HepG2 (cell line): ENCODE data around the gene NEURL3. TPM values are rescaled to one million over a fixed set of nuclear protein-coding genes. Genes with fewer than 3 reads are reported as not detected.
A peak's percentile ranks its signal among the peaks of the same experiment; 100 is the strongest.

Source experiments
- HOXA9 ChIP-seq: sonication (generic); formaldehyde crosslinking; IDR thresholded peaks from 2 replicates; pipeline ENCODE4 v1.8.1; 2022; ENCODE audit warnings: missing genetic modification reagents, mild to moderate bottlenecking, moderate library complexity, borderline replicate concordance
- NR0B2 ChIP-seq: sonication (generic); formaldehyde crosslinking; IDR thresholded peaks from 2 replicates; pipeline ENCODE4 v1.4.0; 2020; ENCODE audit warnings: mild to moderate bottlenecking, missing genetic modification reagents
- YEATS2 ChIP-seq: sonication (generic); formaldehyde crosslinking; IDR thresholded peaks from 2 replicates; pipeline ENCODE4 v1.4.0; 2020; ENCODE audit warnings: missing genetic modification reagents, borderline replicate concordance
- ZBED4 ChIP-seq: sonication (generic); formaldehyde crosslinking; IDR thresholded peaks from 2 replicates; pipeline ENCODE4 v1.4.0; 2020; ENCODE audit warnings: missing genetic modification reagents, borderline replicate concordance
- ZNF138 ChIP-seq: sonication (generic); formaldehyde crosslinking; IDR thresholded peaks from 2 replicates; pipeline ENCODE4 v1.5.0; 2020; ENCODE audit warnings: mild to moderate bottlenecking, low read depth, missing genetic modification reagents
- polyA plus RNA-seq, 8 experiments: library from polyadenylated mRNA; depleted of rRNA in 3 of 8; stranded (reverse) in 7 of 8; unstranded in 1 of 8; fragments of >200 nt; fragmentation: Illumina TruSeq in 4 of 8; extraction: Trizol in 4 of 8; gene quantifications; 2 replicates each; pipeline versions ENCODE4 v1.2.1 to v1.2.3, GENCODE V29; 2011 to 2016; ENCODE audit warnings: low read depth in 4 of 8, missing spikeins in 1 of 8, mixed read lengths in 1 of 8; ENCODE audit not compliant: insufficient read depth in 1 of 8
- total RNA-seq, 5 experiments: library from RNA; depleted of rRNA; stranded (reverse); fragments of >200 nt; fragmentation: Illumina TruSeq; extraction: Trizol; gene quantifications; 2 replicates each; pipeline ENCODE4 v1.2.3, GENCODE V29; 2016; ENCODE audit warnings: low read depth in 1 of 5
- TF ChIP-seq, protein P1 (sequence below): sonication (generic); formaldehyde crosslinking; IDR thresholded peaks from 2 replicates; pipeline ENCODE4 v1.4.0; 2020; ENCODE audit warnings: missing genetic modification reagents, borderline replicate concordance
- TF ChIP-seq, protein P2 (sequence below): sonication (generic); formaldehyde crosslinking; IDR thresholded peaks from 2 replicates; pipeline ENCODE4 v1.5.0; 2020; ENCODE audit warnings: missing genetic modification reagents

NEURL3 gene
- total and polyA plus RNA-seq, 2 of the 13 experiments (the other 11 are each of a cell fraction or from before 2014, with no cell fraction given), result 0.16 to 1.2 TPM

DNA sequence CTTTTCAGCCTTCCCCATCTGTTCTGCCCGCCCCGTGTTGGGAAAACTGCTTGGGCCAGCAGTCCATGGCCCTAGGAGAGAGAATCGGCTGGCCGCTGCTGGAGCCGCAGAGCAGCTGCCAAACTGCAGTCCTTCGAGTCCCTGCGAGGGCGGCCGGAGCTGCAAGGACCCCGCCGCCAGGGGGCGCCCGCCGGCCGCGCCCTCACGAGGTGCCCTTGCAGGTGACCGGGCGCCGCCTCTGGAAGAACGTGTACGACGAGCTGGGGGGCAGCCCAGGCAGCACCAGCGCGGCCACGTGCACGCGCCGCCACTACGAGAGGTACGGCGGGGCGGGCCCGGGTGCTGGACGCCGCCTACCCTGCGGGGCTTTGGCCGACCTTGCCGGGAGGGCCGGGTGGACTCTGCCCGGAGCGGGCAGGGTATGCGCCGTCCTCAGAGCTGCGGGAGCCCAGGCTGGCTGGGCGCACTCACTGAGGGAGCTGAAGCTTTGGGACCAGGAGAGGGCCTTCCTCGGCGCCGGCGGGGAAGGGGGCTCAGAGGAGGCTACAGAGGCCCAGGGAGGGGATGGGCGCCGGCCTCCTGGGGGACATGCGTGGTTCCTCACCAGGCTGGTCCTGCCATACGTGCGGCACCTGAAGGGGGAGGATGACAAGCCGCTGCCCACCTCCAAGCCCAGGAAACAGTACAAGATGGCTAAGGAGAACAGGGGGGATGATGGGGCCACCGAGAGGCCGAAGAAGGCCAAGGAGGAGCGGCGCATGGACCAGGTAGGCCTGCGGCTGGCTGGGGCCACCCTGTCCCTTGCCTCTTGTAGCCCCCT lies 45.0 kb upstream of the NEURL3 start (continued):
- TF ChIP-seq YEATS2 (CRISPR knock-in tag) (peak; percentile 88), NR0B2 (peak; percentile 86; the same call in 1 of the 2 replicates), ZNF138 (CRISPR knock-in tag) (no peak), HOXA9 (CRISPR knock-in tag) (peak; percentile 74; the same call in 1 of the 2 replicates), ZBED4 (peak; percentile 80)
- TF ChIP-seq, protein P1, sequence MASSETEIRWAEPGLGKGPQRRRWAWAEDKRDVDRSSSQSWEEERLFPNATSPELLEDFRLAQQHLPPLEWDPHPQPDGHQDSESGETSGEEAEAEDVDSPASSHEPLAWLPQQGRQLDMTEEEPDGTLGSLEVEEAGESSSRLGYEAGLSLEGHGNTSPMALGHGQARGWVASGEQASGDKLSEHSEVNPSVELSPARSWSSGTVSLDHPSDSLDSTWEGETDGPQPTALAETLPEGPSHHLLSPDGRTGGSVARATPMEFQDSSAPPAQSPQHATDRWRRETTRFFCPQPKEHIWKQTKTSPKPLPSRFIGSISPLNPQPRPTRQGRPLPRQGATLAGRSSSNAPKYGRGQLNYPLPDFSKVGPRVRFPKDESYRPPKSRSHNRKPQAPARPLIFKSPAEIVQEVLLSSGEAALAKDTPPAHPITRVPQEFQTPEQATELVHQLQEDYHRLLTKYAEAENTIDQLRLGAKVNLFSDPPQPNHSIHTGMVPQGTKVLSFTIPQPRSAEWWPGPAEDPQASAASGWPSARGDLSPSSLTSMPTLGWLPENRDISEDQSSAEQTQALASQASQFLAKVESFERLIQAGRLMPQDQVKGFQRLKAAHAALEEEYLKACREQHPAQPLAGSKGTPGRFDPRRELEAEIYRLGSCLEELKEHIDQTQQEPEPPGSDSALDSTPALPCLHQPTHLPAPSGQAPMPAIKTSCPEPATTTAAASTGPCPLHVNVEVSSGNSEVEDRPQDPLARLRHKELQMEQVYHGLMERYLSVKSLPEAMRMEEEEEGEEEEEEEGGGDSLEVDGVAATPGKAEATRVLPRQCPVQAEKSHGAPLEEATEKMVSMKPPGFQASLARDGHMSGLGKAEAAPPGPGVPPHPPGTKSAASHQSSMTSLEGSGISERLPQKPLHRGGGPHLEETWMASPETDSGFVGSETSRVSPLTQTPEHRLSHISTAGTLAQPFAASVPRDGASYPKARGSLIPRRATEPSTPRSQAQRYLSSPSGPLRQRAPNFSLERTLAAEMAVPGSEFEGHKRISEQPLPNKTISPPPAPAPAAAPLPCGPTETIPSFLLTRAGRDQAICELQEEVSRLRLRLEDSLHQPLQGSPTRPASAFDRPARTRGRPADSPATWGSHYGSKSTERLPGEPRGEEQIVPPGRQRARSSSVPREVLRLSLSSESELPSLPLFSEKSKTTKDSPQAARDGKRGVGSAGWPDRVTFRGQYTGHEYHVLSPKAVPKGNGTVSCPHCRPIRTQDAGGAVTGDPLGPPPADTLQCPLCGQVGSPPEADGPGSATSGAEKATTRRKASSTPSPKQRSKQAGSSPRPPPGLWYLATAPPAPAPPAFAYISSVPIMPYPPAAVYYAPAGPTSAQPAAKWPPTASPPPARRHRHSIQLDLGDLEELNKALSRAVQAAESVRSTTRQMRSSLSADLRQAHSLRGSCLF, result no peak
- TF ChIP-seq, protein P2, sequence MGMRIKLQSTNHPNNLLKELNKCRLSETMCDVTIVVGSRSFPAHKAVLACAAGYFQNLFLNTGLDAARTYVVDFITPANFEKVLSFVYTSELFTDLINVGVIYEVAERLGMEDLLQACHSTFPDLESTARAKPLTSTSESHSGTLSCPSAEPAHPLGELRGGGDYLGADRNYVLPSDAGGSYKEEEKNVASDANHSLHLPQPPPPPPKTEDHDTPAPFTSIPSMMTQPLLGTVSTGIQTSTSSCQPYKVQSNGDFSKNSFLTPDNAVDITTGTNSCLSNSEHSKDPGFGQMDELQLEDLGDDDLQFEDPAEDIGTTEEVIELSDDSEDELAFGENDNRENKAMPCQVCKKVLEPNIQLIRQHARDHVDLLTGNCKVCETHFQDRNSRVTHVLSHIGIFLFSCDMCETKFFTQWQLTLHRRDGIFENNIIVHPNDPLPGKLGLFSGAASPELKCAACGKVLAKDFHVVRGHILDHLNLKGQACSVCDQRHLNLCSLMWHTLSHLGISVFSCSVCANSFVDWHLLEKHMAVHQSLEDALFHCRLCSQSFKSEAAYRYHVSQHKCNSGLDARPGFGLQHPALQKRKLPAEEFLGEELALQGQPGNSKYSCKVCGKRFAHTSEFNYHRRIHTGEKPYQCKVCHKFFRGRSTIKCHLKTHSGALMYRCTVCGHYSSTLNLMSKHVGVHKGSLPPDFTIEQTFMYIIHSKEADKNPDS (CRISPR knock-in tag), result peak; percentile 84; the same call in 1 of the 2 replicates
